HCT116 (cell line): ENCODE data around the gene NDRG3. TPM values are rescaled to one million over a fixed set of nuclear protein-coding genes. Genes with fewer than 3 reads are reported as not detected.

ENCODE experiments used
- ATAC-seq: fragments of 200-7000 bp; cut with Tn5 transposase; 2 replicates; pipeline ENCODE4 v1.9.1; 2020; ENCODE audit warnings: mild to moderate bottlenecking, moderate library complexity
- BruUV-seq: library from RNA; stranded (reverse); fragments of 400-500 nt; replicated peaks from 2 replicates; lab custom pipeline; 2021; lab: Mats Ljungman, UMichigan
- CTCF ChIA-PET: fragments of 300-600 bp; sonication (Branson Sonifier 250); formaldehyde crosslinking; loops from one replicate; lab custom pipeline; 2021; ENCODE audit warnings: antibody characterized with exemption; lab: Charles Lee
- POLR2A ChIA-PET: fragments of 300-600, 350-600 bp; sonication (Branson Sonifier 250); formaldehyde crosslinking; loops from one replicate; lab custom pipeline; 2021; ENCODE audit warnings: antibody characterized with exemption; lab: Charles Lee
- RAD21 ChIA-PET, 2 experiments: fragments of 300-600 bp; sonication (Branson Sonifier 250); formaldehyde crosslinking; loops; one replicate each; lab custom pipeline; 2023; ENCODE audit warnings: low total read pairs in 2 of 2; ENCODE audit not compliant: uncharacterized antibody in 2 of 2, unreplicated experiment in 2 of 2, low non-redundant PET in 1 of 2; lab: Charles Lee
- DNase-seq: peaks from one replicate; pipeline ENCODE4 v3.0.0-alpha.2; 2010; ENCODE audit warnings: low read depth, low spot score
- H2AFZ ChIP-seq: fragments of 200-600 bp; shearing (Covaris generic), sonication (generic); 2 replicates; pipeline ENCODE4 v1.6.1; 2017; ENCODE audit warnings: low read depth, mixed run types, mixed read lengths, antibody characterized with exemption, low read length; ENCODE audit not compliant: poor library complexity, severe bottlenecking
- H3K27ac ChIP-seq: 2 replicates; pipeline ENCODE4 v1.5.1; 2012; ENCODE audit warnings: low read depth, low read length
- H3K27me3 ChIP-seq: fragments of 200-600 bp; sonication (generic); 2 replicates; pipeline ENCODE4 v1.6.1; 2016; ENCODE audit warnings: mixed run types, low read length, mixed read lengths; ENCODE audit not compliant: insufficient read depth
- H3K36me3 ChIP-seq, 2 experiments: fragments of 200-500 bp in 1 of 2; fragments of 200-600 bp in 1 of 2; sonication (Bioruptor generic) in 1 of 2; sonication (generic) in 1 of 2; 2 replicates each; pipeline versions ENCODE4 v1.5.1 to v1.6.1; 2014 to 2016; ENCODE audit warnings: low read length in 2 of 2, inconsistent platforms in 1 of 2, mixed read lengths in 1 of 2, mixed run types in 1 of 2; ENCODE audit not compliant: insufficient read depth in 2 of 2, control insufficient read depth in 1 of 2
- H3K4me1 ChIP-seq, 2 experiments: fragments of 200-600 bp in 1 of 2; sonication (generic) in 1 of 2; 2 replicates each; pipeline versions ENCODE4 v1.5.1 to v1.6.1; 2012 to 2017; ENCODE audit warnings: low read length in 2 of 2, inconsistent platforms in 1 of 2, mild to moderate bottlenecking in 1 of 2, mixed read lengths in 1 of 2, mixed run types in 1 of 2, moderate library complexity in 1 of 2; ENCODE audit not compliant: insufficient read depth in 2 of 2, control insufficient read depth in 1 of 2
- H3K4me2 ChIP-seq: fragments of 200-600 bp; sonication (generic); 2 replicates; pipeline ENCODE4 v1.6.1; 2017; ENCODE audit warnings: mixed run types, low read length, mixed read lengths
- H3K4me3 ChIP-seq, 2 experiments: fragments of 200-600 bp in 1 of 2; sonication (generic) in 1 of 2; replicated peaks in 1 of 2; 2 replicates each; pipeline ENCODE4 v1.5.1; 2011 to 2016; ENCODE audit warnings: low read length in 2 of 2, control low read depth in 1 of 2, low read depth in 1 of 2, mild to moderate bottlenecking in 1 of 2, mixed read lengths in 1 of 2, mixed run types in 1 of 2
- H3K79me2 ChIP-seq: fragments of 200-600 bp; sonication (generic); 2 replicates; pipeline ENCODE4 v1.6.1; 2017; ENCODE audit warnings: mild to moderate bottlenecking, mixed run types, low read length, moderate library complexity, mixed read lengths; ENCODE audit not compliant: insufficient read depth
- H3K9ac ChIP-seq: fragments of 200-600 bp; sonication (generic); 2 replicates; pipeline ENCODE4 v1.6.1; 2016; ENCODE audit warnings: low read length, mixed read lengths
- H3K9me2 ChIP-seq: fragments of 200-600 bp; sonication (generic), shearing (Covaris generic); 2 replicates; pipeline ENCODE4 v1.6.1; 2017; ENCODE audit warnings: mixed run types, mild to moderate bottlenecking, moderate library complexity; ENCODE audit not compliant: insufficient read depth
- H3K9me3 ChIP-seq, 2 experiments: fragments of 200-500 bp in 1 of 2; fragments of 200-600 bp in 1 of 2; sonication (Bioruptor generic) in 1 of 2; sonication (generic) in 1 of 2; 2 replicates each; pipeline ENCODE4 v1.6.1; 2014 to 2017; ENCODE audit warnings: low read length in 2 of 2, mixed read lengths in 2 of 2, inconsistent platforms in 1 of 2, low read depth in 1 of 2, mild to moderate bottlenecking in 1 of 2, mixed run types in 1 of 2, moderate library complexity in 1 of 2; ENCODE audit not compliant: control insufficient read depth in 1 of 2, insufficient read depth in 1 of 2
- H4K20me1 ChIP-seq: fragments of 200-600 bp; sonication (generic), shearing (Covaris generic); 2 replicates; pipeline ENCODE4 v1.6.1; 2017; ENCODE audit warnings: mixed run types, mild to moderate bottlenecking, moderate library complexity; ENCODE audit not compliant: insufficient read depth
- CBX3 ChIP-seq: IDR thresholded peaks from 2 replicates; pipeline ENCODE4 v1.6.1; 2012; ENCODE audit warnings: low read depth
- CEBPB ChIP-seq: IDR thresholded peaks from 2 replicates; pipeline ENCODE4 v1.6.1; 2012; ENCODE audit warnings: low read depth
- EGR1 ChIP-seq: IDR thresholded peaks from 2 replicates; pipeline ENCODE4 v1.6.1; 2012; ENCODE audit warnings: low read depth
- ELF1 ChIP-seq: IDR thresholded peaks from 2 replicates; pipeline ENCODE4 v1.6.1; 2012; ENCODE audit warnings: low read depth, borderline replicate concordance
- EZH2 ChIP-seq: fragments of 200-600 bp; sonication (generic); IDR thresholded peaks from 2 replicates; pipeline ENCODE4 v1.6.1; 2017; ENCODE audit warnings: antibody characterized with exemption, mixed run types
- EZH2phosphoT487 ChIP-seq: fragments of 200-600 bp; IDR thresholded peaks from 2 replicates; pipeline ENCODE4 v1.6.1; 2018; ENCODE audit warnings: antibody characterized with exemption, borderline replicate concordance
- JUND ChIP-seq: IDR thresholded peaks from 2 replicates; pipeline ENCODE4 v1.6.1; 2012
- POLR2AphosphoS5 ChIP-seq: IDR thresholded peaks from 2 replicates; pipeline ENCODE4 v1.6.1; 2011; ENCODE audit warnings: mild to moderate bottlenecking, low read depth, low read length, moderate library complexity
- RAD21 ChIP-seq: IDR thresholded peaks from 2 replicates; pipeline ENCODE4 v1.6.1; 2012; ENCODE audit warnings: low read depth, mild to moderate bottlenecking
- SIN3A ChIP-seq: IDR thresholded peaks from 2 replicates; pipeline ENCODE4 v1.6.1; 2012; ENCODE audit warnings: low read depth
- SP1 ChIP-seq: IDR thresholded peaks from 2 replicates; pipeline ENCODE4 v1.6.1; 2012; ENCODE audit warnings: low read depth
- SRF ChIP-seq: IDR thresholded peaks from 2 replicates; pipeline ENCODE4 v1.6.1; 2012; ENCODE audit warnings: low read depth
- TCF7L2 ChIP-seq: IDR thresholded peaks from 2 replicates; pipeline ENCODE4 v1.7.0; 2011; ENCODE audit warnings: borderline replicate concordance, inconsistent platforms; ENCODE audit not compliant: insufficient read depth, insufficient read length; ENCODE audit errors: extremely low read depth
- YY1 ChIP-seq: IDR thresholded peaks from 2 replicates; pipeline ENCODE4 v1.6.1; 2011; ENCODE audit warnings: low read length, low read depth, moderate library complexity, mild to moderate bottlenecking; ENCODE audit not compliant: insufficient replicate concordance; ENCODE audit errors: extremely low read depth
- ZFX ChIP-seq: fragments of 450-650 bp; IDR thresholded peaks from 2 replicates; pipeline ENCODE4 v1.6.1; 2017
- intact Hi-C: fragments of 100-400 bp; cut with micrococcal nuclease; formaldehyde crosslinking; loops from 2 replicates; pipeline ENCODE4 v1.10.0; 2022
- total RNA-seq: library from RNA; stranded (reverse); gene quantifications from one replicate; pipeline ENCODE4 v1.2.1, GENCODE V29; 2021; ENCODE audit not compliant: unreplicated experiment
- TF ChIP-seq, protein P1 (sequence below): IDR thresholded peaks from 2 replicates; pipeline ENCODE4 v1.6.1; 2011; ENCODE audit warnings: mild to moderate bottlenecking, low read length, moderate library complexity; ENCODE audit not compliant: insufficient replicate concordance; ENCODE audit errors: extremely low read depth
- TF ChIP-seq, protein P2 (sequence below): IDR thresholded peaks from 2 replicates; pipeline ENCODE4 v1.6.1; 2012; ENCODE audit warnings: low read depth
- TF ChIP-seq, protein P3 (sequence below), 3 experiments: fragments of 200-600 bp in 1 of 3; sonication (generic) in 1 of 3; IDR thresholded peaks in 2 of 3; conservative IDR thresholded peaks in 1 of 3; 2 replicates each; pipeline ENCODE4 v1.5.1; 2012 to 2017; ENCODE audit warnings: low read depth in 2 of 3, low read length in 2 of 3, antibody characterized with exemption in 1 of 3, borderline replicate concordance in 1 of 3, control low read depth in 1 of 3, mild to moderate bottlenecking in 1 of 3, mixed read lengths in 1 of 3, mixed run types in 1 of 3, moderate library complexity in 1 of 3; ENCODE audit not compliant: insufficient read depth in 1 of 3
- TF ChIP-seq, protein P4 (sequence below): IDR thresholded peaks from 2 replicates; pipeline ENCODE4 v1.6.1; 2012

The NDRG3 gene
- total RNA-seq, 1 experiment from 2014 or later = 29.3 TPM

DNA sequence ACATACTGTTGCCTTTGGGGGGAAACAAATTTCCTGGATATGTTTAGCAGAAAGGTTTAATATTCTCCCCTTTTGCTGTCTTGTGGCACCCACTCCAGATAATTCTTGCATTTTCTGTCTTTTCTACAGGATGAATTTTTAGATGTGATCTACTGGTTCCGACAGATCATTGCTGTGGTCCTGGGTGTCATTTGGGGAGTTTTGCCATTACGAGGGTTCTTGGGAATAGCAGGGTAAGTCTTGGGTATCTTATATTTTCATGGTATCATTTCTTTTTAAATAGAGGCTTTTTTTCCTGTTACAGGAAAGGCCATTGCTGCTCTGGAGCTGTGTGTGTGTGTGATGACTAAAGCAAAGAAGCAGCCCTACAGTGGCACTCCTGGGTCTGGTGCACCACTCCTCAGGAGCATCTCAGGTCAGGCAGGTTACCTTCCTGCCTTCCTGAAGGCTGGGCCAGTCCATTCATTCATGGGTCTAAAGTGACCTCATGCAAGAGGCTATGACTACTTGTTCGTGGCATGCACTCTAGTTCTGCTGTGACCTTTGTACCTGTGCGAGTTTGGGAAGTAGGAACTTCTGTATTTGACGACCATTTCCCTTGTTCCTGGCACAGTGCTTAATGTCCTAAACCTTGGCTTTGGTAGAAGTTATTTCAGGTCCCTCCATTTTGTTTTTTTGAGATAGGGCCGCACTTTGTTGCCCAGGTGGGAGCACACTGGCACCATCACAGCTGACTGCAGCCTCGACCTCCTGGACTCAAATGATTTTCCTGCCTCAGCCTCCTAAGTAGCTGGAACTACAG, 138.1 kb downstream of the NDRG3 start:
- Histone ChIP-seq H3K27me3 (no peaks in the 10 kb centered on the region), H3K4me3 (peak overlapping the region; percentile 76 to 100), H3K4me2 (peak overlapping the region; percentile 93), H3K9me2 (no peaks in the 10 kb centered on the region), H4K20me1 (peaks cover 5% of the 10 kb centered on the region; the same call in 1 of the 2 replicates), H3K27ac (peak overlapping the region; percentile 88), H3K36me3 (peaks cover 23 to 49% of the 10 kb centered on the region in 2 experiments), H2AFZ (no peak overlapping the region), H3K9me3 (no peaks in the 10 kb centered on the region), H3K4me1 (peaks cover 23 to 30% of the 10 kb centered on the region in 2 experiments), H3K9ac (peak overlapping the region; percentile 88), H3K79me2 (peaks cover 50% of the 10 kb centered on the region)
- DNase-seq = no peak
- no TSS peak for BruUV-seq
- ChIA-PET CTCF (interaction anchor here (1.3 kb wide), 1 partner anchor 40 kb away, joined by 3 read pairs; no protein-coding TSS in a partner anchor), RAD21 (no interaction called here), POLR2A (interaction anchor here (0.7 kb wide), 1 partner anchor 921 kb away, joined by 3 read pairs; no protein-coding TSS in a partner anchor)
- no peak for TF ChIP-seq POLR2AphosphoS5
- no peak for TF ChIP-seq SIN3A
- no peak for TF ChIP-seq SP1
- TF ChIP-seq, protein P1, sequence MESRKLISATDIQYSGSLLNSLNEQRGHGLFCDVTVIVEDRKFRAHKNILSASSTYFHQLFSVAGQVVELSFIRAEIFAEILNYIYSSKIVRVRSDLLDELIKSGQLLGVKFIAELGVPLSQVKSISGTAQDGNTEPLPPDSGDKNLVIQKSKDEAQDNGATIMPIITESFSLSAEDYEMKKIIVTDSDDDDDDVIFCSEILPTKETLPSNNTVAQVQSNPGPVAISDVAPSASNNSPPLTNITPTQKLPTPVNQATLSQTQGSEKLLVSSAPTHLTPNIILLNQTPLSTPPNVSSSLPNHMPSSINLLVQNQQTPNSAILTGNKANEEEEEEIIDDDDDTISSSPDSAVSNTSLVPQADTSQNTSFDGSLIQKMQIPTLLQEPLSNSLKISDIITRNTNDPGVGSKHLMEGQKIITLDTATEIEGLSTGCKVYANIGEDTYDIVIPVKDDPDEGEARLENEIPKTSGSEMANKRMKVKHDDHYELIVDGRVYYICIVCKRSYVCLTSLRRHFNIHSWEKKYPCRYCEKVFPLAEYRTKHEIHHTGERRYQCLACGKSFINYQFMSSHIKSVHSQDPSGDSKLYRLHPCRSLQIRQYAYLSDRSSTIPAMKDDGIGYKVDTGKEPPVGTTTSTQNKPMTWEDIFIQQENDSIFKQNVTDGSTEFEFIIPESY = no peak
- no peak for TF ChIP-seq EZH2
- no peak for TF ChIP-seq EGR1
- no peak for TF ChIP-seq JUND
- TF ChIP-seq RAD21 = no peak
- TF ChIP-seq CBX3 = no peak
- TF ChIP-seq SRF = no peak
- TF ChIP-seq, protein P2, sequence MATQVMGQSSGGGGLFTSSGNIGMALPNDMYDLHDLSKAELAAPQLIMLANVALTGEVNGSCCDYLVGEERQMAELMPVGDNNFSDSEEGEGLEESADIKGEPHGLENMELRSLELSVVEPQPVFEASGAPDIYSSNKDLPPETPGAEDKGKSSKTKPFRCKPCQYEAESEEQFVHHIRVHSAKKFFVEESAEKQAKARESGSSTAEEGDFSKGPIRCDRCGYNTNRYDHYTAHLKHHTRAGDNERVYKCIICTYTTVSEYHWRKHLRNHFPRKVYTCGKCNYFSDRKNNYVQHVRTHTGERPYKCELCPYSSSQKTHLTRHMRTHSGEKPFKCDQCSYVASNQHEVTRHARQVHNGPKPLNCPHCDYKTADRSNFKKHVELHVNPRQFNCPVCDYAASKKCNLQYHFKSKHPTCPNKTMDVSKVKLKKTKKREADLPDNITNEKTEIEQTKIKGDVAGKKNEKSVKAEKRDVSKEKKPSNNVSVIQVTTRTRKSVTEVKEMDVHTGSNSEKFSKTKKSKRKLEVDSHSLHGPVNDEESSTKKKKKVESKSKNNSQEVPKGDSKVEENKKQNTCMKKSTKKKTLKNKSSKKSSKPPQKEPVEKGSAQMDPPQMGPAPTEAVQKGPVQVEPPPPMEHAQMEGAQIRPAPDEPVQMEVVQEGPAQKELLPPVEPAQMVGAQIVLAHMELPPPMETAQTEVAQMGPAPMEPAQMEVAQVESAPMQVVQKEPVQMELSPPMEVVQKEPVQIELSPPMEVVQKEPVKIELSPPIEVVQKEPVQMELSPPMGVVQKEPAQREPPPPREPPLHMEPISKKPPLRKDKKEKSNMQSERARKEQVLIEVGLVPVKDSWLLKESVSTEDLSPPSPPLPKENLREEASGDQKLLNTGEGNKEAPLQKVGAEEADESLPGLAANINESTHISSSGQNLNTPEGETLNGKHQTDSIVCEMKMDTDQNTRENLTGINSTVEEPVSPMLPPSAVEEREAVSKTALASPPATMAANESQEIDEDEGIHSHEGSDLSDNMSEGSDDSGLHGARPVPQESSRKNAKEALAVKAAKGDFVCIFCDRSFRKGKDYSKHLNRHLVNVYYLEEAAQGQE = no peak
- TF ChIP-seq CEBPB = no peak
- TF ChIP-seq, protein P3, sequence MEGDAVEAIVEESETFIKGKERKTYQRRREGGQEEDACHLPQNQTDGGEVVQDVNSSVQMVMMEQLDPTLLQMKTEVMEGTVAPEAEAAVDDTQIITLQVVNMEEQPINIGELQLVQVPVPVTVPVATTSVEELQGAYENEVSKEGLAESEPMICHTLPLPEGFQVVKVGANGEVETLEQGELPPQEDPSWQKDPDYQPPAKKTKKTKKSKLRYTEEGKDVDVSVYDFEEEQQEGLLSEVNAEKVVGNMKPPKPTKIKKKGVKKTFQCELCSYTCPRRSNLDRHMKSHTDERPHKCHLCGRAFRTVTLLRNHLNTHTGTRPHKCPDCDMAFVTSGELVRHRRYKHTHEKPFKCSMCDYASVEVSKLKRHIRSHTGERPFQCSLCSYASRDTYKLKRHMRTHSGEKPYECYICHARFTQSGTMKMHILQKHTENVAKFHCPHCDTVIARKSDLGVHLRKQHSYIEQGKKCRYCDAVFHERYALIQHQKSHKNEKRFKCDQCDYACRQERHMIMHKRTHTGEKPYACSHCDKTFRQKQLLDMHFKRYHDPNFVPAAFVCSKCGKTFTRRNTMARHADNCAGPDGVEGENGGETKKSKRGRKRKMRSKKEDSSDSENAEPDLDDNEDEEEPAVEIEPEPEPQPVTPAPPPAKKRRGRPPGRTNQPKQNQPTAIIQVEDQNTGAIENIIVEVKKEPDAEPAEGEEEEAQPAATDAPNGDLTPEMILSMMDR (IDR thresholded peaks at IDR 0.05 in 2 of 3, conservative IDR thresholded peaks at IDR 0.05 in 1 of 3; ENCODE audit: borderline replicate concordance in 1 of 3, insufficient read depth in 1 of 3, low read depth in 2 of 3, low read length in 2 of 3) = no peak
- no peak for TF ChIP-seq EZH2phosphoT487
- TF ChIP-seq ZFX = no peak
- TF ChIP-seq YY1 = no peak
- TF ChIP-seq, protein P4, sequence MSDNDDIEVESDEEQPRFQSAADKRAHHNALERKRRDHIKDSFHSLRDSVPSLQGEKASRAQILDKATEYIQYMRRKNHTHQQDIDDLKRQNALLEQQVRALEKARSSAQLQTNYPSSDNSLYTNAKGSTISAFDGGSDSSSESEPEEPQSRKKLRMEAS = no peak
- TF ChIP-seq TCF7L2 = no peak
- no peak for TF ChIP-seq ELF1
- intact Hi-C loops = loop anchor here (10.0 kb wide), 1 partner anchor 133 kb away; no protein-coding TSS in a partner anchor
- no peak for ATAC-seq
